ENCODE measurements around the gene RNU5D-1.
"Not testable (repeated sequence)": the region's sequence is repeated elsewhere in the genome, so short reads cannot be mapped to it uniquely, and the experiment has no call there.

Gene RNU5D-1

GRCh38 chr1:44700573-44700972 lies 30.4 kb downstream of the RNU5D-1 start:
- Histone ChIP-seq H3K4me2 (no peak overlapping the region), H4K20me1 (no peaks in the 10 kb centered on the region), H3K9ac (no peak overlapping the region), H3K4me1 (peaks cover 33 to 43% (median 35%) of the 10 kb centered on the region in 10 experiments), H3K9me3 (replicated peaks in 1 of 11) (no peaks in the 10 kb centered on the region), H3K36me3 (no peaks in the 10 kb centered on the region), H3K27ac (no peak overlapping the region), H3K4me3 (no peak overlapping the region), H3K27me3 (peaks cover 0 to 7% (median 0%) of the 10 kb centered on the region in 11 experiments; a peak in 2 of 22 replicates)
- no peak for TF ChIP-seq Cebpa-rat (IDR thresholded peaks at IDR 0.05)

- H3K27ac ChIP-seq; H3K4me3 ChIP-seq; H3K9me3 ChIP-seq (replicated peaks in 1 of 11); H3K27me3 ChIP-seq; H3K9ac ChIP-seq; H4K20me1 ChIP-seq; H3K36me3 ChIP-seq: not testable (repeated sequence)
- peaks cover 41 to 49% (median 46%) of the 10 kb centered on the region in 10 experiments for H3K4me1 ChIP-seq
- peak in 1 of 11 experiments; percentile 54; a peak in 1 of 22 replicates for TF ChIP-seq Cebpa-rat (IDR thresholded peaks at IDR 0.05)
- H3K4me2 ChIP-seq = peak overlapping the region in 3 of 11 experiments; percentile 82 to 91 (median 88); a peak in 5 of 22 replicates
Measured at GRCh38 chr1:44699375-44699774, 31.6 kb downstream of the RNU5D-1 start.

GRCh38 chr1:44698138-44698537 lies 32.8 kb downstream of the RNU5D-1 start:
- Histone ChIP-seq H3K4me2 (peak overlapping the region; percentile 68 to 91 (median 77)), H3K36me3 (no peaks in the 10 kb centered on the region), H3K27ac (peak overlapping the region; percentile 33 to 71 (median 61); a peak in 18 of 22 replicates), H3K27me3 (peaks cover 0 to 7% (median 0%) of the 10 kb centered on the region in 11 experiments; a peak in 2 of 22 replicates), H3K4me3 (no peak overlapping the region), H4K20me1 (no peaks in the 10 kb centered on the region), H3K9ac (peak overlapping the region in 3 of 11 experiments; percentile 6 to 35 (median 29); a peak in 5 of 22 replicates), H3K9me3 (replicated peaks in 1 of 11) (no peaks in the 10 kb centered on the region), H3K4me1 (peaks cover 43 to 55% (median 53%) of the 10 kb centered on the region in 10 experiments)
- TF ChIP-seq Cebpa-rat (IDR thresholded peaks at IDR 0.05) = 0 out of 22 replicates have a peak, but pooled peaks of 1 of the 11 experiments have one; percentile 22

GRCh38 chr1:44696789-44697345 lies 34.1 kb downstream of the RNU5D-1 start:
- H3K4me1 ChIP-seq = peaks cover 46 to 61% (median 57%) of the 10 kb centered on the region in 10 experiments
- H3K36me3 ChIP-seq = no peaks in the 10 kb centered on the region
- H3K27ac ChIP-seq = peak overlapping the region in 10 of 11 experiments; percentile 38 to 71 (median 62); a peak in 16 of 22 replicates
- no peak overlapping the region for H3K4me3 ChIP-seq
- peaks cover 0 to 7% (median 0%) of the 10 kb centered on the region in 11 experiments; a peak in 2 of 22 replicates for H3K27me3 ChIP-seq
- H4K20me1 ChIP-seq = no peaks in the 10 kb centered on the region
- peak overlapping the region in 4 of 11 experiments; percentile 2 to 46 (median 19); a peak in 3 of 22 replicates for H3K9ac ChIP-seq
- H3K4me2 ChIP-seq = peak overlapping the region; percentile 68 to 91 (median 77)
- TF ChIP-seq Cebpa-rat (IDR thresholded peaks at IDR 0.05) = no peak
- no peaks in the 10 kb centered on the region for H3K9me3 ChIP-seq (replicated peaks in 1 of 11)

- peak overlapping the region; percentile 68 to 91 (median 77) for H3K4me2 ChIP-seq
- H3K27me3 ChIP-seq = peaks cover 0 to 4% (median 0%) of the 10 kb centered on the region in 11 experiments; a peak in 2 of 22 replicates
- no peaks in the 10 kb centered on the region for H3K9me3 ChIP-seq (replicated peaks in 1 of 11)
- no peaks in the 10 kb centered on the region for H3K36me3 ChIP-seq
- no peak overlapping the region for H3K27ac ChIP-seq
- H3K4me3 ChIP-seq = no peak overlapping the region
- H3K4me1 ChIP-seq = peaks cover 46 to 61% (median 57%) of the 10 kb centered on the region in 10 experiments
- TF ChIP-seq Cebpa-rat (IDR thresholded peaks at IDR 0.05) = no peak
- no peak overlapping the region for H3K9ac ChIP-seq
- H4K20me1 ChIP-seq = no peaks in the 10 kb centered on the region
Measured at GRCh38 chr1:44696101-44696500, 34.9 kb downstream of the RNU5D-1 start.

GRCh38 chr1:44695671-44696070 lies 35.3 kb downstream of the RNU5D-1 start:
- Histone ChIP-seq H3K27ac (no peak overlapping the region), H3K36me3 (no peaks in the 10 kb centered on the region), H3K4me2 (peak overlapping the region; percentile 67 to 91 (median 77); a peak in 16 of 22 replicates), H4K20me1 (no peaks in the 10 kb centered on the region), H3K4me3 (no peak overlapping the region), H3K9ac (no peak overlapping the region), H3K9me3 (replicated peaks in 1 of 11) (no peaks in the 10 kb centered on the region), H3K27me3 (no peaks in the 10 kb centered on the region), H3K4me1 (peaks cover 46 to 61% (median 57%) of the 10 kb centered on the region in 10 experiments)
- TF ChIP-seq Cebpa-rat (IDR thresholded peaks at IDR 0.05) = no peak

GRCh38 chr1:44694863-44695478 lies 36.0 kb downstream of the RNU5D-1 start:
- H3K4me3 ChIP-seq = no peak overlapping the region
- H4K20me1 ChIP-seq = no peaks in the 10 kb centered on the region
- H3K27me3 ChIP-seq = no peaks in the 10 kb centered on the region
- H3K9ac ChIP-seq = no peak overlapping the region
- no peak for TF ChIP-seq Cebpa-rat (IDR thresholded peaks at IDR 0.05)
- H3K4me2 ChIP-seq = peak overlapping the region in 9 of 11 experiments; percentile 41 to 80 (median 67); a peak in 17 of 22 replicates
- H3K36me3 ChIP-seq = no peaks in the 10 kb centered on the region
- H3K4me1 ChIP-seq = peaks cover 46 to 61% (median 57%) of the 10 kb centered on the region in 10 experiments
- 0 out of 22 replicates have a peak overlapping the region, but pooled peaks of 1 of the 11 experiments have one; percentile 21 for H3K27ac ChIP-seq
- H3K9me3 ChIP-seq (replicated peaks in 1 of 11) = no peaks in the 10 kb centered on the region

GRCh38 chr1:44693900-44694299 lies 37.1 kb downstream of the RNU5D-1 start:
- no peak for TF ChIP-seq Cebpa-rat (IDR thresholded peaks at IDR 0.05)
- no peaks in the 10 kb centered on the region for H3K27me3 ChIP-seq
- no peak overlapping the region for H3K27ac ChIP-seq
- peaks cover 44 to 61% (median 56%) of the 10 kb centered on the region in 10 experiments for H3K4me1 ChIP-seq
- H3K4me2 ChIP-seq = peak overlapping the region in 3 of 11 experiments; percentile 30 to 46 (median 42); a peak in 5 of 22 replicates
- no peak overlapping the region for H3K4me3 ChIP-seq
- H3K36me3 ChIP-seq = no peaks in the 10 kb centered on the region
- no peaks in the 10 kb centered on the region for H4K20me1 ChIP-seq
- H3K9me3 ChIP-seq (replicated peaks in 1 of 11) = no peaks in the 10 kb centered on the region
- no peak overlapping the region for H3K9ac ChIP-seq

- H4K20me1 ChIP-seq = no peaks in the 10 kb centered on the region
- H3K9ac ChIP-seq = no peak overlapping the region
- H3K27ac ChIP-seq = no peak overlapping the region
- peak overlapping the region; percentile 4 to 59 (median 35); a peak in 17 of 22 replicates for H3K4me2 ChIP-seq
- peaks cover 36 to 53% (median 48%) of the 10 kb centered on the region in 10 experiments for H3K4me1 ChIP-seq
- no peaks in the 10 kb centered on the region for H3K36me3 ChIP-seq
- no peaks in the 10 kb centered on the region for H3K27me3 ChIP-seq
- no peaks in the 10 kb centered on the region for H3K9me3 ChIP-seq (replicated peaks in 1 of 11)
- TF ChIP-seq Cebpa-rat (IDR thresholded peaks at IDR 0.05) = no peak
- H3K4me3 ChIP-seq = no peak overlapping the region
Measured at GRCh38 chr1:44693159-44693558, 37.8 kb downstream of the RNU5D-1 start.
